ENCODE measurements around the gene NRM.

DNA sequence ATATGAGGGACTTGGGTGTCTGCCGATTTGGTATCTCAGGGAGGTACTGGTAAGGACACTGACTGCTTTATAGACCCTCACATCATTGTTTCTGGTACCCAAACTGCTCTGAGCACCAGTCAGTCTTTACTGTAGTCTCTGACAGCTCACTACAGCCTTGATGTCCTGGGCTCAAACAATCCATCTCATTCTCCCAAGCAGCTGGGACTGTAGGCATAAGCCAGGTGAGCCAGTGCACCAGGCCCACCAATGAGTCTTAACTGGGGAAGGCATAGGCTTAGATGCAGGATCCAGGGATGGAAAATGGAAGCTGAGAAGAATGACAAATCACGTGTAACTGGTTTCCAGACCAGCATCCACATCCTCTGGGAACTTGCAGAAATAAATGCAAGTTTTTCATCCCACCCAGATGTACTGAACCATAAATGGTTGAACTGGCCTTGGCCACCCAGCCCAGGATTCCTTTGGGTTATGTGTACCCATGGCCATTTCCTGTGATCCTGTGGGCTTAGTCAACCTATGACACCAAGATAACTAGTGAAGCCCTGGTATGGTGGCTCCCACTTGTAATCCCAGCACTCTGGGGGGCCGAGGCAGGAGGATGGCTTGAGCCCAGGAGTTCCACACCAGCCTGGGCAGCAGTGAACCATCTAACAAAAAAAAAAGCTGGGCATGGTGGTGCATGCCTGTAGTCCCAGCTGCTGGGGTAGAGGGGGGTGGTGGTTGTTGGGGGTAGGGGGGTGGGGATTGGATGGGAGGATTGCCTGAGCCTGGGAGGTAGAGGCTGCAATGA is 35.1 kb upstream of the NRM start:
- TF ChIP-seq POLR2AphosphoS5 (IDR thresholded peaks at IDR 0.05): no peak
- TF ChIP-seq, protein P1, sequence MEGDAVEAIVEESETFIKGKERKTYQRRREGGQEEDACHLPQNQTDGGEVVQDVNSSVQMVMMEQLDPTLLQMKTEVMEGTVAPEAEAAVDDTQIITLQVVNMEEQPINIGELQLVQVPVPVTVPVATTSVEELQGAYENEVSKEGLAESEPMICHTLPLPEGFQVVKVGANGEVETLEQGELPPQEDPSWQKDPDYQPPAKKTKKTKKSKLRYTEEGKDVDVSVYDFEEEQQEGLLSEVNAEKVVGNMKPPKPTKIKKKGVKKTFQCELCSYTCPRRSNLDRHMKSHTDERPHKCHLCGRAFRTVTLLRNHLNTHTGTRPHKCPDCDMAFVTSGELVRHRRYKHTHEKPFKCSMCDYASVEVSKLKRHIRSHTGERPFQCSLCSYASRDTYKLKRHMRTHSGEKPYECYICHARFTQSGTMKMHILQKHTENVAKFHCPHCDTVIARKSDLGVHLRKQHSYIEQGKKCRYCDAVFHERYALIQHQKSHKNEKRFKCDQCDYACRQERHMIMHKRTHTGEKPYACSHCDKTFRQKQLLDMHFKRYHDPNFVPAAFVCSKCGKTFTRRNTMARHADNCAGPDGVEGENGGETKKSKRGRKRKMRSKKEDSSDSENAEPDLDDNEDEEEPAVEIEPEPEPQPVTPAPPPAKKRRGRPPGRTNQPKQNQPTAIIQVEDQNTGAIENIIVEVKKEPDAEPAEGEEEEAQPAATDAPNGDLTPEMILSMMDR (IDR thresholded peaks at IDR 0.05): no peak
- no peak for TF ChIP-seq POLR2A (IDR thresholded peaks at IDR 0.05)
- TF ChIP-seq EP300 (IDR thresholded peaks at IDR 0.05): no peak

All from suprapubic skin (tissue), 4 donors.